HepG2 (cell line): Measurements from ENCODE around the gene SETD1B. TPM values are rescaled to one million over a fixed set of nuclear protein-coding genes. Genes with fewer than 3 reads are reported as not detected.

Experiments
- ATAC-seq: fragments of 200-7000 bp; cut with Tn5 transposase; 3 replicates; pipeline ENCODE4 v1.9.1; 2020; ENCODE audit warnings: mild to moderate bottlenecking, moderate library complexity
- BruUV-seq: library from RNA; stranded (reverse); fragments of 400-500 nt; replicated peaks from 2 replicates; lab custom pipeline; 2021; lab: Mats Ljungman, UMichigan
- CTCF ChIA-PET: fragments of 300-600 bp; formaldehyde crosslinking; extraction: SDS; loops from one replicate; lab custom pipeline; 2021; ENCODE audit warnings: low total read pairs, inconsistent platforms, low intra/inter-chr PET ratio; lab: Yijun Ruan, JAX
- POLR2A ChIA-PET: fragments of 350-600 bp; sonication (Branson Sonifier 250); formaldehyde crosslinking; loops from one replicate; lab custom pipeline; 2020; ENCODE audit warnings: antibody characterized with exemption, inconsistent platforms; lab: Yijun Ruan, JAX
- DNase-seq: peaks from one replicate; pipeline ENCODE4 v3.0.0-alpha.2; 2015; ENCODE audit warnings: low spot score
- FAIRE-seq: peaks from 3 replicates; lab custom pipeline; 2011; peaks lifted over from hg19 to GRCh38; lab: Jason Lieb, UNC
- H2AFZ ChIP-seq: one replicate; pipeline ENCODE4 v1.6.1; 2011; ENCODE audit warnings: low read length, inconsistent platforms
- H3K27ac ChIP-seq: fragments of 300-600 bp; 3 replicates; pipeline ENCODE4 v1.8.0; 2011; ENCODE audit warnings: mixed run types, mild to moderate bottlenecking, mixed read lengths, low read length, inconsistent platforms; ENCODE audit not compliant: insufficient read depth; ENCODE audit errors: extremely low read length
- H3K27me3 ChIP-seq, 2 experiments: fragments of 200-600 bp in 1 of 2; 2 replicates in 1 of 2; 3 replicates in 1 of 2; pipeline versions ENCODE4 v1.6.0 to v1.8.0; 2011; ENCODE audit warnings: low read length in 2 of 2, mild to moderate bottlenecking in 2 of 2, moderate library complexity in 2 of 2, inconsistent platforms in 1 of 2; ENCODE audit not compliant: insufficient read depth in 2 of 2, control insufficient read depth in 1 of 2
- H3K36me3 ChIP-seq, 2 experiments: fragments of 200-600 bp in 1 of 2; replicated peaks in 1 of 2; 2 replicates in 1 of 2; 3 replicates in 1 of 2; pipeline versions ENCODE4 v1.5.1 to v1.8.0; 2011; ENCODE audit warnings: low read length in 2 of 2, inconsistent platforms in 1 of 2; ENCODE audit not compliant: insufficient read depth in 2 of 2, control insufficient read depth in 1 of 2
- H3K4me1 ChIP-seq: 2 replicates; pipeline ENCODE4 v1.5.1; 2012; ENCODE audit warnings: low read length, inconsistent platforms; ENCODE audit not compliant: insufficient read depth
- H3K4me2 ChIP-seq: 2 replicates; pipeline ENCODE4 v1.6.0; 2011; ENCODE audit warnings: low read depth, low read length, inconsistent platforms
- H3K4me3 ChIP-seq, 3 experiments: fragments of 200-600 bp in 1 of 3; sonication (generic), shearing (Covaris generic) in 1 of 3; replicated peaks in 1 of 3; 2 replicates each; pipeline ENCODE4 v1.5.1; 2011 to 2016; ENCODE audit warnings: low read length in 3 of 3, inconsistent platforms in 2 of 3, low read depth in 2 of 3, mild to moderate bottlenecking in 2 of 3, control low read depth in 1 of 3, mixed read lengths in 1 of 3; ENCODE audit not compliant: insufficient read depth in 1 of 3
- H3K79me2 ChIP-seq: one replicate; pipeline ENCODE4 v1.6.1; 2011; ENCODE audit warnings: low read length, inconsistent platforms; ENCODE audit not compliant: insufficient read depth
- H3K9ac ChIP-seq: 2 replicates; pipeline ENCODE4 v1.6.0; 2011; ENCODE audit warnings: mild to moderate bottlenecking, low read depth, low read length, inconsistent platforms; ENCODE audit not compliant: insufficient read depth
- H3K9me3 ChIP-seq: 2 replicates; pipeline ENCODE4 v1.5.1; 2012; ENCODE audit warnings: mild to moderate bottlenecking, low read length
- H4K20me1 ChIP-seq: 2 replicates; pipeline ENCODE4 v1.6.0; 2011; ENCODE audit warnings: inconsistent platforms, mild to moderate bottlenecking, low read length, moderate library complexity; ENCODE audit not compliant: insufficient read depth
- ATF7 ChIP-seq, 2 experiments: fragments of 450-650 bp in 1 of 2; sonication (generic) in 1 of 2; formaldehyde crosslinking in 1 of 2; IDR thresholded peaks; 2 replicates each; pipeline versions ENCODE4 v1.4.0 to v1.6.1; 2016 to 2020; ENCODE audit warnings: antibody characterized with exemption in 1 of 2, mild to moderate bottlenecking in 1 of 2, missing genetic modification reagents in 1 of 2
- BCL6 ChIP-seq: IDR thresholded peaks from 2 replicates; pipeline ENCODE4 v1.6.1; 2016; ENCODE audit warnings: missing genetic modification reagents, missing compliant biosample characterization
- CAMTA2 ChIP-seq: sonication (generic); formaldehyde crosslinking; IDR thresholded peaks from 2 replicates; pipeline ENCODE4 v1.4.0; 2020; ENCODE audit warnings: mild to moderate bottlenecking, missing genetic modification reagents, borderline replicate concordance
- CBX1 ChIP-seq: IDR thresholded peaks from one replicate; pipeline ENCODE4 v1.6.1; 2016; ENCODE audit warnings: antibody characterized with exemption, low read depth
- HOXA7 ChIP-seq: sonication (generic); formaldehyde crosslinking; IDR thresholded peaks from 2 replicates; pipeline ENCODE4 v1.8.1; 2022; ENCODE audit warnings: mild to moderate bottlenecking, missing genetic modification reagents, moderate library complexity
- KDM1A ChIP-seq: IDR thresholded peaks from 2 replicates; pipeline ENCODE4 v1.6.1; 2016; ENCODE audit warnings: missing compliant biosample characterization
- KDM2A ChIP-seq: sonication (generic); formaldehyde crosslinking; IDR thresholded peaks from 2 replicates; pipeline ENCODE4 v1.4.0; 2020; ENCODE audit warnings: low read depth, missing genetic modification reagents, borderline replicate concordance
- KLF9 ChIP-seq: IDR thresholded peaks from 2 replicates; pipeline ENCODE4 v1.6.1; 2016; ENCODE audit warnings: low read depth
- SIN3A ChIP-seq: IDR thresholded peaks from 2 replicates; pipeline ENCODE4 v1.6.1; 2011; ENCODE audit warnings: low read depth, mild to moderate bottlenecking, control low read depth, low read length, borderline replicate concordance
- ZBTB33 ChIP-seq: sonication (generic); formaldehyde crosslinking; IDR thresholded peaks from 2 replicates; pipeline ENCODE4 v1.4.0; 2020; ENCODE audit warnings: missing genetic modification reagents
- ZFP91 ChIP-seq: sonication (generic); formaldehyde crosslinking; IDR thresholded peaks from 2 replicates; pipeline ENCODE4 v1.9.0; 2022; ENCODE audit warnings: missing genetic modification reagents, mild to moderate bottlenecking, borderline replicate concordance
- ZNF263 ChIP-seq: sonication (generic); formaldehyde crosslinking; IDR thresholded peaks from 2 replicates; pipeline ENCODE4 v1.4.0; 2020; ENCODE audit warnings: missing genetic modification reagents
- ZNF274 ChIP-seq: sonication (generic); formaldehyde crosslinking; IDR thresholded peaks from 2 replicates; pipeline ENCODE4 v1.5.1; 2020; ENCODE audit warnings: mild to moderate bottlenecking, missing genetic modification reagents
- ZNF335 ChIP-seq: sonication (generic); formaldehyde crosslinking; IDR thresholded peaks from 2 replicates; pipeline ENCODE4 v1.4.0; 2020; ENCODE audit warnings: missing genetic modification reagents
- ZNF569 ChIP-seq: sonication (generic); formaldehyde crosslinking; IDR thresholded peaks from 2 replicates; pipeline ENCODE4 v1.5.0; 2020; ENCODE audit warnings: mild to moderate bottlenecking, missing genetic modification reagents, moderate library complexity, borderline replicate concordance
- ZNF607 ChIP-seq: sonication (generic); formaldehyde crosslinking; IDR thresholded peaks from 2 replicates; pipeline ENCODE4 v1.5.1; 2020; ENCODE audit warnings: missing genetic modification reagents, mild to moderate bottlenecking, borderline replicate concordance
- ZNF670 ChIP-seq: sonication (generic); formaldehyde crosslinking; IDR thresholded peaks from 2 replicates; pipeline ENCODE4 v1.8.0; 2022; ENCODE audit warnings: mild to moderate bottlenecking, missing genetic modification reagents, borderline replicate concordance
- ZNF781 ChIP-seq: sonication (generic); formaldehyde crosslinking; IDR thresholded peaks from 2 replicates; pipeline ENCODE4 v1.5.1; 2020; ENCODE audit warnings: borderline replicate concordance, mild to moderate bottlenecking, missing genetic modification reagents; ENCODE audit errors: not compliant biosample characterization
- ZSCAN21 ChIP-seq: sonication (generic); formaldehyde crosslinking; IDR thresholded peaks from 2 replicates; pipeline ENCODE4 v1.8.0; 2022; ENCODE audit warnings: mild to moderate bottlenecking, missing genetic modification reagents, moderate library complexity, borderline replicate concordance
- WGBS: methylation state at CpG from one replicate; pipeline ENCODE4 v1.1.6; 2017; ENCODE audit warnings: low lambda C conversion rate; 5-methylcytosine and 5-hydroxymethylcytosine counted together
- in situ Hi-C: cut with HindIII; loops from 2 replicates; pipeline ENCODE4 v1.10.0; 2017; ENCODE audit warnings: low pct_unique_long_range_greater_than_20kb; ENCODE audit not compliant: extremely low pct_ligation_motif_present
- intact Hi-C: fragments of 100-400 bp; cut with micrococcal nuclease; formaldehyde crosslinking; loops from one replicate; pipeline ENCODE4 v1.10.0; 2022; ENCODE audit not compliant: unreplicated experiment
- polyA plus RNA-seq, 8 experiments: library from polyadenylated mRNA; depleted of rRNA in 3 of 8; stranded (reverse) in 7 of 8; unstranded in 1 of 8; fragments of >200 nt; fragmentation: Illumina TruSeq in 4 of 8; extraction: Trizol in 4 of 8; gene quantifications; 2 replicates each; pipeline versions ENCODE4 v1.2.1 to v1.2.3, GENCODE V29; 2011 to 2016; ENCODE audit warnings: low read depth in 4 of 8, missing spikeins in 1 of 8, mixed read lengths in 1 of 8; ENCODE audit not compliant: insufficient read depth in 1 of 8
- total RNA-seq, 5 experiments: library from RNA; depleted of rRNA; stranded (reverse); fragments of >200 nt; fragmentation: Illumina TruSeq; extraction: Trizol; gene quantifications; 2 replicates each; pipeline ENCODE4 v1.2.3, GENCODE V29; 2016; ENCODE audit warnings: low read depth in 1 of 5

The SETD1B gene
- total and polyA plus RNA-seq, 2 of the 13 experiments (the other 11 are each of a cell fraction or from before 2014, with no cell fraction given) = 1.1 to 1.4 TPM

- FAIRE-seq (no peak), DNase-seq (no peak), ATAC-seq (peak; percentile 6; the same call in 2 of the 3 replicates)
- BruUV-seq = no TSS peak
- in situ Hi-C loops (no loop called here), intact Hi-C loops (no loop called here)
- Histone ChIP-seq H3K9me3 (no peaks in the 10 kb centered on the region), H3K9ac (peak overlapping the region; percentile 98), H3K36me3 (peaks cover 12 to 16% of the 10 kb centered on the region in 2 experiments; a peak in 3 of 5 replicates), H3K27me3 (no peaks in the 10 kb centered on the region; a peak in 1 of 5 replicates), H3K4me3 (peak overlapping the region; percentile 71 to 88 (median 79); a peak in 5 of 6 replicates), H3K4me2 (peak overlapping the region; percentile 100), H3K79me2 (peaks cover 44% of the 10 kb centered on the region), H3K27ac (peak overlapping the region; percentile 40), H2AFZ (no peak overlapping the region), H4K20me1 (0 out of 2 replicates have a peak, but pooled peaks cover 8% of the 10 kb centered on the region), H3K4me1 (peaks cover 35% of the 10 kb centered on the region)
- ChIA-PET CTCF (no interaction called here), POLR2A (interaction anchor here (0.7 to 14.5 kb wide), 6 partner anchors 9 to 210 kb away, joined by 3 to 393 read pairs (median 4); partner anchors contain the start of genes HPD, PSMD9, RHOF and SETD1B)
- WGBS = 67% methylated on average over 16 of the region's 21 CpGs
- TF ChIP-seq ZNF781 (CRISPR knock-in tag) (peak; percentile 16), CBX1 (no peak), HOXA7 (CRISPR knock-in tag) (no peak), KDM1A (CRISPR knock-in tag) (no peak), ZNF263 (CRISPR knock-in tag) (0 out of 2 replicates have a peak, but pooled peaks have one; percentile 14), ZNF670 (CRISPR knock-in tag) (no peak), BCL6 (CRISPR knock-in tag) (no peak), ZFP91 (CRISPR knock-in tag) (peak; percentile 98), KLF9 (CRISPR knock-in tag) (no peak), ZNF274 (CRISPR knock-in tag) (no peak), ZBTB33 (0 out of 2 replicates have a peak, but pooled peaks have one; percentile 4), KDM2A (CRISPR knock-in tag) (no peak), ZNF569 (CRISPR knock-in tag) (no peak), SIN3A (0 out of 2 replicates have a peak, but pooled peaks have one; percentile 11), CAMTA2 (CRISPR knock-in tag) (no peak), ZSCAN21 (CRISPR knock-in tag) (no peak), ZNF335 (no peak), ATF7 (IDR thresholded peaks at IDR 0.05) (no peak), ATF7 (CRISPR knock-in tag; IDR thresholded peaks at IDR 0.05) (no peak), ZNF607 (CRISPR knock-in tag) (no peak)
Observed at GRCh38 chr12:121806546-121807423, 3.0 kb downstream of the SETD1B start.
